ENCODE results near the gene SMAD3.

SMAD3 gene

DNA sequence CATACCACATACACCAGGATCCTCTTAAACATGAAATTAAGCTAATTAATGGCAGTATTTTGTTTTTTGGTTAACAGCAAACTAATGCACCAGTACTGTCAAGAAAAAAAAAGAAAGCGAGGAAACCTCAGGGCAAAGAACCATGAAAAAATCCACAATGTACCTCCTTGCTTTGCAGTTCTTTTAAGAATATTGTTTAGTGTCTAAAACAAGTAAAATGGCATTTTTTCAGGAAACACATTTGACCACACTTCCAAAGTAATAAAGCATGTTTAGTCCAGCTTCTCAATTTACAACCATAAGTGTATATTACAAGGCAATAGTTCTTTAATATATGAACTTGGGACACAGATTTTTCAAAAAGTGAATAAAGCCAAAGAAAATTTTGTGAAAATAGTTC, 162.4 kb downstream of the SMAD3 start (continued):
- TF ChIP-seq, protein P1, sequence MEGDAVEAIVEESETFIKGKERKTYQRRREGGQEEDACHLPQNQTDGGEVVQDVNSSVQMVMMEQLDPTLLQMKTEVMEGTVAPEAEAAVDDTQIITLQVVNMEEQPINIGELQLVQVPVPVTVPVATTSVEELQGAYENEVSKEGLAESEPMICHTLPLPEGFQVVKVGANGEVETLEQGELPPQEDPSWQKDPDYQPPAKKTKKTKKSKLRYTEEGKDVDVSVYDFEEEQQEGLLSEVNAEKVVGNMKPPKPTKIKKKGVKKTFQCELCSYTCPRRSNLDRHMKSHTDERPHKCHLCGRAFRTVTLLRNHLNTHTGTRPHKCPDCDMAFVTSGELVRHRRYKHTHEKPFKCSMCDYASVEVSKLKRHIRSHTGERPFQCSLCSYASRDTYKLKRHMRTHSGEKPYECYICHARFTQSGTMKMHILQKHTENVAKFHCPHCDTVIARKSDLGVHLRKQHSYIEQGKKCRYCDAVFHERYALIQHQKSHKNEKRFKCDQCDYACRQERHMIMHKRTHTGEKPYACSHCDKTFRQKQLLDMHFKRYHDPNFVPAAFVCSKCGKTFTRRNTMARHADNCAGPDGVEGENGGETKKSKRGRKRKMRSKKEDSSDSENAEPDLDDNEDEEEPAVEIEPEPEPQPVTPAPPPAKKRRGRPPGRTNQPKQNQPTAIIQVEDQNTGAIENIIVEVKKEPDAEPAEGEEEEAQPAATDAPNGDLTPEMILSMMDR (tag by site-specific recombination; IDR thresholded peaks at IDR 0.05), result no peak
- TF ChIP-seq ZNF416 (tag by site-specific recombination; IDR thresholded peaks at IDR 0.05) (no peak), ZNF366 (tag by site-specific recombination; conservative IDR thresholded peaks at IDR 0.05) (no peak)
- TF ChIP-seq, protein P2, sequence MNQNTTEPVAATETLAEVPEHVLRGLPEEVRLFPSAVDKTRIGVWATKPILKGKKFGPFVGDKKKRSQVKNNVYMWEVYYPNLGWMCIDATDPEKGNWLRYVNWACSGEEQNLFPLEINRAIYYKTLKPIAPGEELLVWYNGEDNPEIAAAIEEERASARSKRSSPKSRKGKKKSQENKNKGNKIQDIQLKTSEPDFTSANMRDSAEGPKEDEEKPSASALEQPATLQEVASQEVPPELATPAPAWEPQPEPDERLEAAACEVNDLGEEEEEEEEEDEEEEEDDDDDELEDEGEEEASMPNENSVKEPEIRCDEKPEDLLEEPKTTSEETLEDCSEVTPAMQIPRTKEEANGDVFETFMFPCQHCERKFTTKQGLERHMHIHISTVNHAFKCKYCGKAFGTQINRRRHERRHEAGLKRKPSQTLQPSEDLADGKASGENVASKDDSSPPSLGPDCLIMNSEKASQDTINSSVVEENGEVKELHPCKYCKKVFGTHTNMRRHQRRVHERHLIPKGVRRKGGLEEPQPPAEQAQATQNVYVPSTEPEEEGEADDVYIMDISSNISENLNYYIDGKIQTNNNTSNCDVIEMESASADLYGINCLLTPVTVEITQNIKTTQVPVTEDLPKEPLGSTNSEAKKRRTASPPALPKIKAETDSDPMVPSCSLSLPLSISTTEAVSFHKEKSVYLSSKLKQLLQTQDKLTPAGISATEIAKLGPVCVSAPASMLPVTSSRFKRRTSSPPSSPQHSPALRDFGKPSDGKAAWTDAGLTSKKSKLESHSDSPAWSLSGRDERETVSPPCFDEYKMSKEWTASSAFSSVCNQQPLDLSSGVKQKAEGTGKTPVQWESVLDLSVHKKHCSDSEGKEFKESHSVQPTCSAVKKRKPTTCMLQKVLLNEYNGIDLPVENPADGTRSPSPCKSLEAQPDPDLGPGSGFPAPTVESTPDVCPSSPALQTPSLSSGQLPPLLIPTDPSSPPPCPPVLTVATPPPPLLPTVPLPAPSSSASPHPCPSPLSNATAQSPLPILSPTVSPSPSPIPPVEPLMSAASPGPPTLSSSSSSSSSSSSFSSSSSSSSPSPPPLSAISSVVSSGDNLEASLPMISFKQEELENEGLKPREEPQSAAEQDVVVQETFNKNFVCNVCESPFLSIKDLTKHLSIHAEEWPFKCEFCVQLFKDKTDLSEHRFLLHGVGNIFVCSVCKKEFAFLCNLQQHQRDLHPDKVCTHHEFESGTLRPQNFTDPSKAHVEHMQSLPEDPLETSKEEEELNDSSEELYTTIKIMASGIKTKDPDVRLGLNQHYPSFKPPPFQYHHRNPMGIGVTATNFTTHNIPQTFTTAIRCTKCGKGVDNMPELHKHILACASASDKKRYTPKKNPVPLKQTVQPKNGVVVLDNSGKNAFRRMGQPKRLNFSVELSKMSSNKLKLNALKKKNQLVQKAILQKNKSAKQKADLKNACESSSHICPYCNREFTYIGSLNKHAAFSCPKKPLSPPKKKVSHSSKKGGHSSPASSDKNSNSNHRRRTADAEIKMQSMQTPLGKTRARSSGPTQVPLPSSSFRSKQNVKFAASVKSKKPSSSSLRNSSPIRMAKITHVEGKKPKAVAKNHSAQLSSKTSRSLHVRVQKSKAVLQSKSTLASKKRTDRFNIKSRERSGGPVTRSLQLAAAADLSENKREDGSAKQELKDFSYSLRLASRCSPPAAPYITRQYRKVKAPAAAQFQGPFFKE (tag by site-specific recombination; IDR thresholded peaks at IDR 0.05; ENCODE audit: borderline replicate concordance), result no peak

DNA sequence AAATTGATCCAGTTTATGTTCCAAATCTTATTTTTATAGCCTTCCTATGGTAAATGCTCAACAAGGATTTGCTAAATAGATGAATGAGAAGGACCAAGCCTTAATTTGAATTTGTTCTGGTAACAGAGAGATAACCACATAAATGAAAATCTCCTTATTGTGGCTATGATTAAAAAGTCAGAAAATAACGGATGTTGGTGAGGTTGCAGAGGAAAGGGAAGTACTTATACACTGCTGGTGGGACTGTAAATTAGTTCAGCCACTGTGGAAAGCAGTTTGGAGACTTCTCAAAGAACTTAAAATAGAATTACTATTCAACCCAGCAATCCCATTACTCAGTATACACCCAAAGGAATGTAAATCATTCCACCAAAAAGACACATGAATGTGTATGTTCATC, 162.9 kb downstream of the SMAD3 start:
- no peak overlapping the region for H3K27ac ChIP-seq (ENCODE audit: extremely low read depth, low read depth, low read length)

More for the DNA sequence above, 162.9 kb downstream of the SMAD3 start:
- Histone ChIP-seq H3K36me3 (ENCODE audit: control insufficient read depth in 2 of 2, insufficient read depth in 1 of 2, low read length in 2 of 2) (peaks cover 32 to 43% of the 10 kb centered on the region in 2 experiments), H3K9me3 (ENCODE audit: control insufficient read depth, insufficient read depth, low read depth, low read length) (no peaks in the 10 kb centered on the region), H3K4me3 (ENCODE audit: low read depth, low read length) (no peak overlapping the region), H3K4me1 (ENCODE audit: control insufficient read depth, insufficient read depth, low read length) (no peaks in the 10 kb centered on the region)
- TF ChIP-seq RBAK (tag by site-specific recombination; IDR thresholded peaks at IDR 0.05) (no peak), ZNF776 (tag by site-specific recombination; IDR thresholded peaks at IDR 0.05; ENCODE audit: borderline replicate concordance) (no peak), ZNF560 (tag by site-specific recombination; IDR thresholded peaks at IDR 0.05; ENCODE audit: borderline replicate concordance) (no peak), KLF16 (tag by site-specific recombination; IDR thresholded peaks at IDR 0.05) (no peak), ZNF777 (tag by site-specific recombination; IDR thresholded peaks at IDR 0.05; ENCODE audit: borderline replicate concordance) (no peak), ZNF416 (tag by site-specific recombination; IDR thresholded peaks at IDR 0.05) (no peak), ZNF768 (tag by site-specific recombination; IDR thresholded peaks at IDR 0.05) (no peak), ZFHX2 (tag by site-specific recombination; conservative IDR thresholded peaks at IDR 0.05) (no peak), PRDM1 (tag by site-specific recombination; IDR thresholded peaks at IDR 0.05) (no peak), ZNF302 (tag by site-specific recombination; IDR thresholded peaks at IDR 0.05; ENCODE audit: low read depth) (no peak), ZNF394 (tag by site-specific recombination; IDR thresholded peaks at IDR 0.05; ENCODE audit: borderline replicate concordance) (no peak), ZNF138 (tag by site-specific recombination; IDR thresholded peaks at IDR 0.05; ENCODE audit: borderline replicate concordance) (no peak), ZNF621 (tag by site-specific recombination; IDR thresholded peaks at IDR 0.05) (no peak), ZNF664 (tag by site-specific recombination; IDR thresholded peaks at IDR 0.05) (no peak), ZFP3 (tag by site-specific recombination; IDR thresholded peaks at IDR 0.05; ENCODE audit: low read depth) (no peak)
- TF ChIP-seq, protein P3, sequence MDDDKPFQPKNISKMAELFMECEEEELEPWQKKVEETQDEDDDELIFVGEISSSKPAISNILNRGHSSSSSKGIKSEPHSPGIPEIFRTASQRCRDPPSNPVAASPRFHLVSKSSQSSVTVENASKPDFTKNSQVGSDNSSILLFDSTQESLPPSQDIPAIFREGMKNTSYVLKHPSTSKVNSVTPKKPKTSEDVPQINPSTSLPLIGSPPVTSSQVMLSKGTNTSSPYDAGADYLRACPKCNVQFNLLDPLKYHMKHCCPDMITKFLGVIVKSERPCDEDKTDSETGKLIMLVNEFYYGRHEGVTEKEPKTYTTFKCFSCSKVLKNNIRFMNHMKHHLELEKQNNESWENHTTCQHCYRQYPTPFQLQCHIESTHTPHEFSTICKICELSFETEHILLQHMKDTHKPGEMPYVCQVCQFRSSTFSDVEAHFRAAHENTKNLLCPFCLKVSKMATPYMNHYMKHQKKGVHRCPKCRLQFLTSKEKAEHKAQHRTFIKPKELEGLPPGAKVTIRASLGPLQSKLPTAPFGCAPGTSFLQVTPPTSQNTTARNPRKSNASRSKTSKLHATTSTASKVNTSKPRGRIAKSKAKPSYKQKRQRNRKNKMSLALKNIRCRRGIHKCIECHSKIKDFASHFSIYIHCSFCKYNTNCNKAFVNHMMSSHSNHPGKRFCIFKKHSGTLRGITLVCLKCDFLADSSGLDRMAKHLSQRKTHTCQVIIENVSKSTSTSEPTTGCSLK (tag by site-specific recombination; IDR thresholded peaks at IDR 0.05), result no peak
- TF ChIP-seq, protein P4, sequence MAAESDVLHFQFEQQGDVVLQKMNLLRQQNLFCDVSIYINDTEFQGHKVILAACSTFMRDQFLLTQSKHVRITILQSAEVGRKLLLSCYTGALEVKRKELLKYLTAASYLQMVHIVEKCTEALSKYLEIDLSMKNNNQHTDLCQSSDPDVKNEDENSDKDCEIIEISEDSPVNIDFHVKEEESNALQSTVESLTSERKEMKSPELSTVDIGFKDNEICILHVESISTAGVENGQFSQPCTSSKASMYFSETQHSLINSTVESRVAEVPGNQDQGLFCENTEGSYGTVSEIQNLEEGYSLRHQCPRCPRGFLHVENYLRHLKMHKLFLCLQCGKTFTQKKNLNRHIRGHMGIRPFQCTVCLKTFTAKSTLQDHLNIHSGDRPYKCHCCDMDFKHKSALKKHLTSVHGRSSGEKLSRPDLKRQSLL (tag by site-specific recombination; IDR thresholded peaks at IDR 0.05), result no peak
- TF ChIP-seq, protein P5, sequence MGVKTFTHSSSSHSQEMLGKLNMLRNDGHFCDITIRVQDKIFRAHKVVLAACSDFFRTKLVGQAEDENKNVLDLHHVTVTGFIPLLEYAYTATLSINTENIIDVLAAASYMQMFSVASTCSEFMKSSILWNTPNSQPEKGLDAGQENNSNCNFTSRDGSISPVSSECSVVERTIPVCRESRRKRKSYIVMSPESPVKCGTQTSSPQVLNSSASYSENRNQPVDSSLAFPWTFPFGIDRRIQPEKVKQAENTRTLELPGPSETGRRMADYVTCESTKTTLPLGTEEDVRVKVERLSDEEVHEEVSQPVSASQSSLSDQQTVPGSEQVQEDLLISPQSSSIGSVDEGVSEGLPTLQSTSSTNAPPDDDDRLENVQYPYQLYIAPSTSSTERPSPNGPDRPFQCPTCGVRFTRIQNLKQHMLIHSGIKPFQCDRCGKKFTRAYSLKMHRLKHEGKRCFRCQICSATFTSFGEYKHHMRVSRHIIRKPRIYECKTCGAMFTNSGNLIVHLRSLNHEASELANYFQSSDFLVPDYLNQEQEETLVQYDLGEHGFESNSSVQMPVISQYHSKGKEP (tag by site-specific recombination; IDR thresholded peaks at IDR 0.05), result no peak
- CTCF ChIA-PET, result interaction anchor here (0.6 kb wide), 1 partner anchor 17 kb away, joined by 3 read pairs; no protein-coding TSS in a partner anchor
- POLR2A ChIA-PET, result no interaction called here
